Ovary (tissue), 3 donors: ENCODE data around the gene RTTN.

Source experiments
- CTCF ChIP-seq, 3 donors: fragments of 450-650 bp in 2 of 3; fragments of 200-600 bp in 1 of 3; IDR thresholded peaks; one replicate each; pipeline versions ENCODE4 v1.5.1 to v1.8.0; 2016 to 2022; ENCODE audit warnings: antibody characterized with exemption in 3 of 3, mild to moderate bottlenecking in 1 of 3
- EP300 ChIP-seq: sonication (generic); formaldehyde crosslinking; IDR thresholded peaks from one replicate; pipeline ENCODE4 v1.6.1; 2017; ENCODE audit warnings: antibody characterized with exemption
- donor health status: DM: no; HTN: no; CAD: no.

- TF ChIP-seq CTCF (IDR thresholded peaks at IDR 0.05) (no peak), EP300 (no peak)
Observed at GRCh38 chr18:70142001-70142400, 63.5 kb downstream of the RTTN start.
